OCI-LY7 (cell line): ENCODE data around the gene MEAK7.

Experiments
- EZH2phosphoT487 ChIP-seq: fragments of 200-600 bp; sonication (generic); IDR thresholded peaks from 2 replicates; pipeline ENCODE4 v1.6.1; 2018; ENCODE audit warnings: low read depth, borderline replicate concordance, mild to moderate bottlenecking, mixed run types, antibody characterized with exemption, low read length, moderate library complexity, mixed read lengths
- TF ChIP-seq, protein P1 (sequence below): fragments of 200-600 bp; sonication (generic); conservative IDR thresholded peaks from 2 replicates; pipeline ENCODE4 v1.5.1; 2014; ENCODE audit warnings: mild to moderate bottlenecking, antibody characterized with exemption, low read length, moderate library complexity, mixed read lengths

- TF ChIP-seq, protein P1, sequence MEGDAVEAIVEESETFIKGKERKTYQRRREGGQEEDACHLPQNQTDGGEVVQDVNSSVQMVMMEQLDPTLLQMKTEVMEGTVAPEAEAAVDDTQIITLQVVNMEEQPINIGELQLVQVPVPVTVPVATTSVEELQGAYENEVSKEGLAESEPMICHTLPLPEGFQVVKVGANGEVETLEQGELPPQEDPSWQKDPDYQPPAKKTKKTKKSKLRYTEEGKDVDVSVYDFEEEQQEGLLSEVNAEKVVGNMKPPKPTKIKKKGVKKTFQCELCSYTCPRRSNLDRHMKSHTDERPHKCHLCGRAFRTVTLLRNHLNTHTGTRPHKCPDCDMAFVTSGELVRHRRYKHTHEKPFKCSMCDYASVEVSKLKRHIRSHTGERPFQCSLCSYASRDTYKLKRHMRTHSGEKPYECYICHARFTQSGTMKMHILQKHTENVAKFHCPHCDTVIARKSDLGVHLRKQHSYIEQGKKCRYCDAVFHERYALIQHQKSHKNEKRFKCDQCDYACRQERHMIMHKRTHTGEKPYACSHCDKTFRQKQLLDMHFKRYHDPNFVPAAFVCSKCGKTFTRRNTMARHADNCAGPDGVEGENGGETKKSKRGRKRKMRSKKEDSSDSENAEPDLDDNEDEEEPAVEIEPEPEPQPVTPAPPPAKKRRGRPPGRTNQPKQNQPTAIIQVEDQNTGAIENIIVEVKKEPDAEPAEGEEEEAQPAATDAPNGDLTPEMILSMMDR: no peak
- TF ChIP-seq EZH2phosphoT487: no peak
Observed at GRCh38 chr16:84524346-84524920, 20.0 kb upstream of the MEAK7 start.
